GM23338 (cell line): ENCODE results near the gene DYNLRB1. TPM values are rescaled to one million over a fixed set of nuclear protein-coding genes. Genes with fewer than 3 reads are reported as not detected.
A peak's percentile ranks its signal among the peaks of the same experiment; 100 is the strongest.

Experiments used
- ATAC-seq: fragments of 200-7000 bp; cut with Tn5 transposase; 3 replicates; pipeline ENCODE4 v1.9.1; 2020
- DNase-seq: peaks from one replicate; pipeline ENCODE4 v3.0.0-alpha.2; 2015; ENCODE audit warnings: low spot score
- H2AFZ ChIP-seq: fragments of 200-600 bp; sonication (generic); 2 replicates; pipeline ENCODE4 v1.8.0; 2016; ENCODE audit warnings: antibody characterized with exemption, mild to moderate bottlenecking, moderate library complexity
- H3F3A ChIP-seq: fragments of 200-600 bp; sonication (generic); replicated peaks from 2 replicates; pipeline ENCODE4 v1.8.0; 2017; ENCODE audit warnings: antibody characterized with exemption, mixed run types, low read depth
- H3K27ac ChIP-seq: fragments of 200-600 bp; sonication (generic); 2 replicates; pipeline ENCODE4 v1.6.1; 2016; ENCODE audit warnings: low read depth
- H3K27me3 ChIP-seq: fragments of 200-600 bp; sonication (generic); 2 replicates; pipeline ENCODE4 v1.8.0; 2016; ENCODE audit warnings: mild to moderate bottlenecking, mixed run types, moderate library complexity; ENCODE audit not compliant: insufficient read depth
- H3K36me3 ChIP-seq: fragments of 200-600 bp; sonication (generic); 2 replicates; pipeline ENCODE4 v1.8.0; 2016; ENCODE audit warnings: mild to moderate bottlenecking; ENCODE audit not compliant: insufficient read depth
- H3K4me1 ChIP-seq: fragments of 200-600 bp; sonication (generic); 2 replicates; pipeline ENCODE4 v1.8.0; 2016; ENCODE audit warnings: mild to moderate bottlenecking, moderate library complexity; ENCODE audit not compliant: insufficient read depth
- H3K4me2 ChIP-seq: fragments of 200-600 bp; sonication (generic); 2 replicates; pipeline ENCODE4 v1.7.1; 2017; ENCODE audit warnings: mixed run types
- H3K4me3 ChIP-seq: fragments of 200-600 bp; sonication (generic); 2 replicates; pipeline ENCODE4 v1.6.1; 2016; ENCODE audit warnings: mixed run types
- H3K79me2 ChIP-seq: fragments of 200-600 bp; sonication (generic); replicated peaks from 2 replicates; pipeline ENCODE4 v1.8.0; 2017; ENCODE audit warnings: mild to moderate bottlenecking; ENCODE audit not compliant: insufficient read depth
- H3K9me2 ChIP-seq: fragments of 200-600 bp; sonication (generic); 2 replicates; pipeline ENCODE4 v1.8.0; 2017; ENCODE audit not compliant: insufficient read depth
- H4K20me1 ChIP-seq: fragments of 200-600 bp; sonication (generic); replicated peaks from 2 replicates; pipeline ENCODE4 v1.8.0; 2017; ENCODE audit warnings: mild to moderate bottlenecking; ENCODE audit not compliant: insufficient read depth
- H3K27ac Mint-ChIP-seq: 2 replicates; pipeline ENCODE4 v1.8.0; 2020; ENCODE audit warnings: inconsistent platforms, mild to moderate bottlenecking, moderate library complexity, mixed read lengths
- H3K27me3 Mint-ChIP-seq: 3 replicates; pipeline ENCODE4 v1.8.0; 2022; ENCODE audit warnings: low read depth, mild to moderate bottlenecking, moderate library complexity, mixed read lengths, inconsistent platforms; ENCODE audit not compliant: insufficient read depth, poor library complexity
- H3K36me3 Mint-ChIP-seq: 3 replicates; pipeline ENCODE4 v1.8.0; 2021; ENCODE audit warnings: low read depth, mild to moderate bottlenecking, inconsistent platforms, moderate library complexity, mixed read lengths
- H3K4me1 Mint-ChIP-seq: 3 replicates; pipeline ENCODE4 v1.8.0; 2020; ENCODE audit warnings: mild to moderate bottlenecking, inconsistent platforms, mixed read lengths
- H3K4me3 Mint-ChIP-seq: 3 replicates; pipeline ENCODE4 v1.8.0; 2021; ENCODE audit warnings: moderate library complexity, mild to moderate bottlenecking, inconsistent platforms, mixed read lengths
- H3K9me3 Mint-ChIP-seq: 3 replicates; pipeline ENCODE4 v1.8.0; 2020; ENCODE audit warnings: moderate library complexity, mild to moderate bottlenecking, inconsistent platforms, mixed read lengths
- CTCF ChIP-seq, 2 experiments: fragments of 200-600 bp in 1 of 2; sonication (generic) in 1 of 2; conservative IDR thresholded peaks; 2 replicates each; pipeline versions ENCODE4 v1.5.1 to v1.6.1; 2016 to 2017; ENCODE audit warnings: antibody characterized with exemption in 2 of 2, low read depth in 2 of 2, mild to moderate bottlenecking in 2 of 2, moderate library complexity in 1 of 2
- ETS1 ChIP-seq: IDR thresholded peaks from 2 replicates; pipeline ENCODE4 v1.6.1; 2016; ENCODE audit warnings: antibody characterized with exemption
- EZH2phosphoT487 ChIP-seq: fragments of 200-600 bp; sonication (generic); IDR thresholded peaks from one replicate; pipeline ENCODE4 v1.8.1; 2018; ENCODE audit warnings: antibody characterized with exemption; ENCODE audit not compliant: unreplicated experiment
- JUNB ChIP-seq: IDR thresholded peaks from one replicate; pipeline ENCODE4 v1.6.1; 2016; ENCODE audit warnings: antibody characterized with exemption; ENCODE audit not compliant: unreplicated experiment
- POLR2AphosphoS5 ChIP-seq: IDR thresholded peaks from 2 replicates; pipeline ENCODE4 v1.6.1; 2016; ENCODE audit warnings: antibody characterized with exemption, low read depth
- ZNF114 ChIP-seq: fragments of 250-450 bp; sonication (Bioruptor Pico); IDR thresholded peaks from 2 replicates; pipeline ENCODE4 v1.5.0; 2020; ENCODE audit warnings: mild to moderate bottlenecking, moderate library complexity
- polyA plus RNA-seq: library from polyadenylated mRNA; unstranded; fragments of >200 nt; fragmentation: Nextera tagmentation; extraction: Ambion mirVana; gene quantifications from 2 replicates; pipeline ENCODE4 v1.2.1, GENCODE V29; 2016
- total RNA-seq: library from RNA; depleted of rRNA; stranded (reverse); fragments of >200 nt; shearing (Covaris generic); gene quantifications from 2 replicates; pipeline ENCODE4 v1.2.3, GENCODE V29; 2014
- TF ChIP-seq, protein P1 (sequence below): fragments of 250-450 bp; sonication (Bioruptor Pico); IDR thresholded peaks from 2 replicates; pipeline ENCODE4 v1.5.0; 2020; ENCODE audit warnings: mild to moderate bottlenecking, moderate library complexity

DYNLRB1 gene
- total and polyA plus RNA-seq, 2 experiments from 2014 or later: 107 to 376 TPM

- peaks cover 3% of the 10 kb centered on the region; the same call in 1 of the 3 replicates for H3K4me1 Mint-ChIP-seq
- Histone ChIP-seq H4K20me1 (no peaks in the 10 kb centered on the region; the same call in 1 of the 2 replicates), H3K9me2 (no peaks in the 10 kb centered on the region), H3K27ac (no peak overlapping the region), H3F3A (no peaks in the 10 kb centered on the region), H2AFZ (peak overlapping the region; percentile 100), H3K79me2 (no peaks in the 10 kb centered on the region), H3K36me3 (no peaks in the 10 kb centered on the region), H3K4me2 (peak overlapping the region; percentile 78), H3K27me3 (peaks cover 6% of the 10 kb centered on the region; the same call in 1 of the 2 replicates), H3K4me1 (no peaks in the 10 kb centered on the region), H3K4me3 (peak overlapping the region; percentile 91)
- TF ChIP-seq, protein P1, sequence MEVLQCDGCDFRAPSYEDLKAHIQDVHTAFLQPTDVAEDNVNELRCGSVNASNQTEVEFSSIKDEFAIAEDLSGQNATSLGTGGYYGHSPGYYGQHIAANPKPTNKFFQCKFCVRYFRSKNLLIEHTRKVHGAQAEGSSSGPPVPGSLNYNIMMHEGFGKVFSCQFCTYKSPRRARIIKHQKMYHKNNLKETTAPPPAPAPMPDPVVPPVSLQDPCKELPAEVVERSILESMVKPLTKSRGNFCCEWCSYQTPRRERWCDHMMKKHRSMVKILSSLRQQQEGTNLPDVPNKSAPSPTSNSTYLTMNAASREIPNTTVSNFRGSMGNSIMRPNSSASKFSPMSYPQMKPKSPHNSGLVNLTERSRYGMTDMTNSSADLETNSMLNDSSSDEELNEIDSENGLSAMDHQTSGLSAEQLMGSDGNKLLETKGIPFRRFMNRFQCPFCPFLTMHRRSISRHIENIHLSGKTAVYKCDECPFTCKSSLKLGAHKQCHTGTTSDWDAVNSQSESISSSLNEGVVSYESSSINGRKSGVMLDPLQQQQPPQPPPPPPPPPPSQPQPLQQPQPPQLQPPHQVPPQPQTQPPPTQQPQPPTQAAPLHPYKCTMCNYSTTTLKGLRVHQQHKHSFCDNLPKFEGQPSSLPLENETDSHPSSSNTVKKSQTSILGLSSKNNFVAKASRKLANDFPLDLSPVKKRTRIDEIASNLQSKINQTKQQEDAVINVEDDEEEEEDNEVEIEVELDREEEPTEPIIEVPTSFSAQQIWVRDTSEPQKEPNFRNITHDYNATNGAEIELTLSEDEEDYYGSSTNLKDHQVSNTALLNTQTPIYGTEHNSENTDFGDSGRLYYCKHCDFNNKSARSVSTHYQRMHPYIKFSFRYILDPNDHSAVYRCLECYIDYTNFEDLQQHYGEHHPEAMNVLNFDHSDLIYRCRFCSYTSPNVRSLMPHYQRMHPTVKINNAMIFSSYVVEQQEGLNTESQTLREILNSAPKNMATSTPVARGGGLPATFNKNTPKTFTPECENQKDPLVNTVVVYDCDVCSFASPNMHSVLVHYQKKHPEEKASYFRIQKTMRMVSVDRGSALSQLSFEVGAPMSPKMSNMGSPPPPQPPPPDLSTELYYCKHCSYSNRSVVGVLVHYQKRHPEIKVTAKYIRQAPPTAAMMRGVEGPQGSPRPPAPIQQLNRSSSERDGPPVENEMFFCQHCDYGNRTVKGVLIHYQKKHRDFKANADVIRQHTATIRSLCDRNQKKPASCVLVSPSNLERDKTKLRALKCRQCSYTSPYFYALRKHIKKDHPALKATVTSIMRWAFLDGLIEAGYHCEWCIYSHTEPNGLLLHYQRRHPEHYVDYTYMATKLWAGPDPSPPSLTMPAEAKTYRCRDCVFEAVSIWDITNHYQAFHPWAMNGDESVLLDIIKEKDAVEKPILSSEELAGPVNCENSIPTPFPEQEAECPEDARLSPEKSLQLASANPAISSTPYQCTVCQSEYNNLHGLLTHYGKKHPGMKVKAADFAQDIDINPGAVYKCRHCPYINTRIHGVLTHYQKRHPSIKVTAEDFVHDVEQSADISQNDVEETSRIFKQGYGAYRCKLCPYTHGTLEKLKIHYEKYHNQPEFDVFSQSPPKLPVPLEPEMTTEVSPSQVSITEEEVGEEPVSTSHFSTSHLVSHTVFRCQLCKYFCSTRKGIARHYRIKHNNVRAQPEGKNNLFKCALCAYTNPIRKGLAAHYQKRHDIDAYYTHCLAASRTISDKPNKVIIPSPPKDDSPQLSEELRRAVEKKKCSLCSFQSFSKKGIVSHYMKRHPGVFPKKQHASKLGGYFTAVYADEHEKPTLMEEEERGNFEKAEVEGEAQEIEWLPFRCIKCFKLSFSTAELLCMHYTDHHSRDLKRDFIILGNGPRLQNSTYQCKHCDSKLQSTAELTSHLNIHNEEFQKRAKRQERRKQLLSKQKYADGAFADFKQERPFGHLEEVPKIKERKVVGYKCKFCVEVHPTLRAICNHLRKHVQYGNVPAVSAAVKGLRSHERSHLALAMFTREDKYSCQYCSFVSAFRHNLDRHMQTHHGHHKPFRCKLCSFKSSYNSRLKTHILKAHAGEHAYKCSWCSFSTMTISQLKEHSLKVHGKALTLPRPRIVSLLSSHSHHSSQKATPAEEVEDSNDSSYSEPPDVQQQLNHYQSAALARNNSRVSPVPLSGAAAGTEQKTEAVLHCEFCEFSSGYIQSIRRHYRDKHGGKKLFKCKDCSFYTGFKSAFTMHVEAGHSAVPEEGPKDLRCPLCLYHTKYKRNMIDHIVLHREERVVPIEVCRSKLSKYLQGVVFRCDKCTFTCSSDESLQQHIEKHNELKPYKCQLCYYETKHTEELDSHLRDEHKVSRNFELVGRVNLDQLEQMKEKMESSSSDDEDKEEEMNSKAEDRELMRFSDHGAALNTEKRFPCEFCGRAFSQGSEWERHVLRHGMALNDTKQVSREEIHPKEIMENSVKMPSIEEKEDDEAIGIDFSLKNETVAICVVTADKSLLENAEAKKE (CRISPR knock-in tag): no peak
- TF ChIP-seq EZH2phosphoT487 (no peak), ETS1 (no peak), JUNB (no peak), POLR2AphosphoS5 (no peak), CTCF (conservative IDR thresholded peaks at IDR 0.05; ENCODE audit: low read depth in 2 of 2) (no peak), ZNF114 (no peak)
- ATAC-seq (no peak), DNase-seq (no peak)
- H3K9me3 Mint-ChIP-seq: no peaks in the 10 kb centered on the region
- H3K27ac Mint-ChIP-seq: 0 out of 2 replicates have a peak overlapping the region, but pooled peaks have one; percentile 8
- peaks cover 3% of the 10 kb centered on the region for H3K27me3 Mint-ChIP-seq
- H3K36me3 Mint-ChIP-seq: no peaks in the 10 kb centered on the region; the same call in 1 of the 3 replicates
- H3K4me3 Mint-ChIP-seq: peak overlapping the region; percentile 69
Measured at GRCh38 chr20:34557936-34558319, 41.7 kb downstream of the DYNLRB1 start.
